Measurements from ENCODE around the gene TBPL1. TPM values are rescaled to one million over a fixed set of nuclear protein-coding genes. Genes with fewer than 3 reads are reported as not detected.

TBPL1 gene
- total and polyA plus RNA-seq, 2 of the 13 experiments (the other 11 are each of a cell fraction or from before 2014, with no cell fraction given) = 25.3 to 39.3 TPM

DNA sequence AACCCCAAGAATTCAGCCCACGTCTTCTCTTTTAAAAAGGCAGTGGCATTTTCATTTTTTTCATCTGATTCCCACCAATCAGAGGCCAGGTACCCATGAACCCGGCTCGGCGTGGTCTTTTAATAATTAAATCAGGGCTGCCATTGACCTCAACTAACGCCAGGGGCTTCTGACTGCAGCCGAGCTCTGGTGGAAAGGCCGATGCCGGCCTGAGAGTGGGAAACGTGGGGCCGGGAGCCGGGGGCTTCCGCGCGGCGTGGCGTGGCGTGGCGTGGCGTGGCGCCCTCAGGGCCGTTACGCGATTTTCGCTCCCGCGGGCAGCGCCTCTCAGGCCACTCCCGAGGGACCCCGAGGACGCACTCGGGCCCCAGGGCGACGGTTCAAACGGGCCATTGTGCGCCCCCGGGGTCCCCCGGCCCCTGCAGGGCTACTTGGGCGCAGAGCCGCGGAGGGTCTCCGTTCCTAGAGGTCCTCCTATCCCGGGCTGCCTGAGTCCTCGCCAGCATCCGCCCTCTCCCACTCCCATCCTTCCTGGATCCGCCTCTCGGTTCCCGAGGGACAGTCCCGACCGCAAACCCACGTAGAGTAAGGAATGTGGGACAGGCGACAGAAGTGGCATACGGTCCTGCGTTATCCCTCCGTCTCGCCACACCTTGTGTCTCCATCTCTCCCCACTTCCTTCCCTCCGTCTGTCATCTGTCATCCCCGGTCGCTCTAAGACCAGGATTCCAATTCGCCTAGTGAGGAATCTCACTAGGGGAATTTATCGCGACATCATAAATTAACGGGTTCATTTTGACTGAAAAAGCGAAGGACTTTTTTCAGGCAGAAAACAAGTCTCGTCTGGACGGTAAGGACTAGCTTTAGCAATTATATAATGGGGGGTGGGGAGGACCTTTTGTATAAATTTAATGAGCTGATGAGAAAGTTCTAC is 876 bp upstream of the TBPL1 start (continued):
- TF ChIP-seq, protein P1, sequence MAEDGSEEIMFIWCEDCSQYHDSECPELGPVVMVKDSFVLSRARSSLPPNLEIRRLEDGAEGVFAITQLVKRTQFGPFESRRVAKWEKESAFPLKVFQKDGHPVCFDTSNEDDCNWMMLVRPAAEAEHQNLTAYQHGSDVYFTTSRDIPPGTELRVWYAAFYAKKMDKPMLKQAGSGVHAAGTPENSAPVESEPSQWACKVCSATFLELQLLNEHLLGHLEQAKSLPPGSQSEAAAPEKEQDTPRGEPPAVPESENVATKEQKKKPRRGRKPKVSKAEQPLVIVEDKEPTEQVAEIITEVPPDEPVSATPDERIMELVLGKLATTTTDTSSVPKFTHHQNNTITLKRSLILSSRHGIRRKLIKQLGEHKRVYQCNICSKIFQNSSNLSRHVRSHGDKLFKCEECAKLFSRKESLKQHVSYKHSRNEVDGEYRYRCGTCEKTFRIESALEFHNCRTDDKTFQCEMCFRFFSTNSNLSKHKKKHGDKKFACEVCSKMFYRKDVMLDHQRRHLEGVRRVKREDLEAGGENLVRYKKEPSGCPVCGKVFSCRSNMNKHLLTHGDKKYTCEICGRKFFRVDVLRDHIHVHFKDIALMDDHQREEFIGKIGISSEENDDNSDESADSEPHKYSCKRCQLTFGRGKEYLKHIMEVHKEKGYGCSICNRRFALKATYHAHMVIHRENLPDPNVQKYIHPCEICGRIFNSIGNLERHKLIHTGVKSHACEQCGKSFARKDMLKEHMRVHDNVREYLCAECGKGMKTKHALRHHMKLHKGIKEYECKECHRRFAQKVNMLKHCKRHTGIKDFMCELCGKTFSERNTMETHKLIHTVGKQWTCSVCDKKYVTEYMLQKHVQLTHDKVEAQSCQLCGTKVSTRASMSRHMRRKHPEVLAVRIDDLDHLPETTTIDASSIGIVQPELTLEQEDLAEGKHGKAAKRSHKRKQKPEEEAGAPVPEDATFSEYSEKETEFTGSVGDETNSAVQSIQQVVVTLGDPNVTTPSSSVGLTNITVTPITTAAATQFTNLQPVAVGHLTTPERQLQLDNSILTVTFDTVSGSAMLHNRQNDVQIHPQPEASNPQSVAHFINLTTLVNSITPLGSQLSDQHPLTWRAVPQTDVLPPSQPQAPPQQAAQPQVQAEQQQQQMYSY (CRISPR knock-in tag; IDR thresholded peaks at IDR 0.05) = no peak
- TF ChIP-seq SALL1 (CRISPR knock-in tag; IDR thresholded peaks at IDR 0.05) (peak; percentile 68; the same call in 1 of the 2 replicates), KDM4B (CRISPR knock-in tag; IDR thresholded peaks at IDR 0.05) (no peak), ZNF644 (CRISPR knock-in tag; IDR thresholded peaks at IDR 0.05; ENCODE audit: low read depth) (no peak), DPF2 (CRISPR knock-in tag; IDR thresholded peaks at IDR 0.05; ENCODE audit: borderline replicate concordance, low read depth) (no peak), NR2C2 (CRISPR knock-in tag; IDR thresholded peaks at IDR 0.05; ENCODE audit: borderline replicate concordance) (no peak), SOX6 (IDR thresholded peaks at IDR 0.05) (no peak), SOX6 (CRISPR knock-in tag; IDR thresholded peaks at IDR 0.05) (no peak; the same call in 1 of the 2 replicates), ZNF317 (CRISPR knock-in tag; IDR thresholded peaks at IDR 0.05) (no peak), SRF (IDR thresholded peaks at IDR 0.05; ENCODE audit: low read depth, low read length) (no peak)
- TF ChIP-seq, protein P2, sequence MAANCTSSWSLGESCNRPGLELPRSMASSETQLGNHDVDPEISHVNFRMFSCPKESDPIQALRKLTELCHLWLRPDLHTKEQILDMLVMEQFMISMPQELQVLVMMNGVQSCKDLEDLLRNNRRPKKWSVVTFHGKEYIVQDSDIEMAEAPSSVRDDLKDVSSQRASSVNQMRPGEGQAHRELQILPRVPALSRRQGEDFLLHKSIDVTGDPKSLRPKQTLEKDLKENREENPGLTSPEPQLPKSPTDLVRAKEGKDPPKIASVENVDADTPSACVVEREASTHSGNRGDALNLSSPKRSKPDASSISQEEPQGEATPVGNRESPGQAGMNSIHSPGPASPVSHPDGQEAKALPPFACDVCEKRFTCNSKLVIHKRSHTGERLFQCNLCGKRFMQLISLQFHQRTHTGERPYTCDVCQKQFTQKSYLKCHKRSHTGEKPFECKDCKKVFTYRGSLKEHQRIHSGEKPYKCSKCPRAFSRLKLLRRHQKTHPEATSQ (CRISPR knock-in tag; IDR thresholded peaks at IDR 0.05; ENCODE audit: borderline replicate concordance) = no peak
- TF ChIP-seq, protein P3, sequence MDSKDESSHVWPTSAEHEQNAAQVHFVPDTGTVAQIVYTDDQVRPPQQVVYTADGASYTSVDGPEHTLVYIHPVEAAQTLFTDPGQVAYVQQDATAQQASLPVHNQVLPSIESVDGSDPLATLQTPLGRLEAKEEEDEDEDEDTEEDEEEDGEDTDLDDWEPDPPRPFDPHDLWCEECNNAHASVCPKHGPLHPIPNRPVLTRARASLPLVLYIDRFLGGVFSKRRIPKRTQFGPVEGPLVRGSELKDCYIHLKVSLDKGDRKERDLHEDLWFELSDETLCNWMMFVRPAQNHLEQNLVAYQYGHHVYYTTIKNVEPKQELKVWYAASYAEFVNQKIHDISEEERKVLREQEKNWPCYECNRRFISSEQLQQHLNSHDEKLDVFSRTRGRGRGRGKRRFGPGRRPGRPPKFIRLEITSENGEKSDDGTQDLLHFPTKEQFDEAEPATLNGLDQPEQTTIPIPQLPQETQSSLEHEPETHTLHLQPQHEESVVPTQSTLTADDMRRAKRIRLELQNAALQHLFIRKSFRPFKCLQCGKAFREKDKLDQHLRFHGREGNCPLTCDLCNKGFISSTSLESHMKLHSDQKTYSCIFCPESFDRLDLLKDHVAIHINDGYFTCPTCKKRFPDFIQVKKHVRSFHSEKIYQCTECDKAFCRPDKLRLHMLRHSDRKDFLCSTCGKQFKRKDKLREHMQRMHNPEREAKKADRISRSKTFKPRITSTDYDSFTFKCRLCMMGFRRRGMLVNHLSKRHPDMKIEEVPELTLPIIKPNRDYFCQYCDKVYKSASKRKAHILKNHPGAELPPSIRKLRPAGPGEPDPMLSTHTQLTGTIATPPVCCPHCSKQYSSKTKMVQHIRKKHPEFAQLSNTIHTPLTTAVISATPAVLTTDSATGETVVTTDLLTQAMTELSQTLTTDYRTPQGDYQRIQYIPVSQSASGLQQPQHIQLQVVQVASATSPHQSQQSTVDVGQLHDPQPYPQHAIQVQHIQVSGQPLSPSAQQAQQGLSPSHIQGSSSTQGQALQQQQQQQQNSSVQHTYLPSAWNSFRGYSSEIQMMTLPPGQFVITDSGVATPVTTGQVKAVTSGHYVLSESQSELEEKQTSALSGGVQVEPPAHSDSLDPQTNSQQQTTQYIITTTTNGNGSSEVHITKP (CRISPR knock-in tag; IDR thresholded peaks at IDR 0.05; ENCODE audit: low read depth) = no peak
- TF ChIP-seq, protein P4, sequence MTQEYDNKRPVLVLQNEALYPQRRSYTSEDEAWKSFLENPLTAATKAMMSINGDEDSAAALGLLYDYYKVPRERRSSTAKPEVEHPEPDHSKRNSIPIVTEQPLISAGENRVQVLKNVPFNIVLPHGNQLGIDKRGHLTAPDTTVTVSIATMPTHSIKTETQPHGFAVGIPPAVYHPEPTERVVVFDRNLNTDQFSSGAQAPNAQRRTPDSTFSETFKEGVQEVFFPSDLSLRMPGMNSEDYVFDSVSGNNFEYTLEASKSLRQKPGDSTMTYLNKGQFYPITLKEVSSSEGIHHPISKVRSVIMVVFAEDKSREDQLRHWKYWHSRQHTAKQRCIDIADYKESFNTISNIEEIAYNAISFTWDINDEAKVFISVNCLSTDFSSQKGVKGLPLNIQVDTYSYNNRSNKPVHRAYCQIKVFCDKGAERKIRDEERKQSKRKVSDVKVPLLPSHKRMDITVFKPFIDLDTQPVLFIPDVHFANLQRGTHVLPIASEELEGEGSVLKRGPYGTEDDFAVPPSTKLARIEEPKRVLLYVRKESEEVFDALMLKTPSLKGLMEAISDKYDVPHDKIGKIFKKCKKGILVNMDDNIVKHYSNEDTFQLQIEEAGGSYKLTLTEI (CRISPR knock-in tag; conservative IDR thresholded peaks at IDR 0.05) = no peak
- TF ChIP-seq, protein P5, sequence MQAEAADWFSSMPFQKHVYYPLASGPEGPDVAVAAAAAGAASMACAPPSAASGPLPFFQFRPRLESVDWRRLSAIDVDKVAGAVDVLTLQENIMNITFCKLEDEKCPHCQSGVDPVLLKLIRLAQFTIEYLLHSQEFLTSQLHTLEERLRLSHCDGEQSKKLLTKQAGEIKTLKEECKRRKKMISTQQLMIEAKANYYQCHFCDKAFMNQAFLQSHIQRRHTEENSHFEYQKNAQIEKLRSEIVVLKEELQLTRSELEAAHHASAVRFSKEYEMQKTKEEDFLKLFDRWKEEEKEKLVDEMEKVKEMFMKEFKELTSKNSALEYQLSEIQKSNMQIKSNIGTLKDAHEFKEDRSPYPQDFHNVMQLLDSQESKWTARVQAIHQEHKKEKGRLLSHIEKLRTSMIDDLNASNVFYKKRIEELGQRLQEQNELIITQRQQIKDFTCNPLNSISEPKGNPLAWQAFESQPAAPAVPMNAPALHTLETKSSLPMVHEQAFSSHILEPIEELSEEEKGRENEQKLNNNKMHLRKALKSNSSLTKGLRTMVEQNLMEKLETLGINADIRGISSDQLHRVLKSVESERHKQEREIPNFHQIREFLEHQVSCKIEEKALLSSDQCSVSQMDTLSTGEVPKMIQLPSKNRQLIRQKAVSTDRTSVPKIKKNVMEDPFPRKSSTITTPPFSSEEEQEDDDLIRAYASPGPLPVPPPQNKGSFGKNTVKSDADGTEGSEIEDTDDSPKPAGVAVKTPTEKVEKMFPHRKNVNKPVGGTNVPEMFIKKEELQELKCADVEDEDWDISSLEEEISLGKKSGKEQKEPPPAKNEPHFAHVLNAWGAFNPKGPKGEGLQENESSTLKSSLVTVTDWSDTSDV (CRISPR knock-in tag; IDR thresholded peaks at IDR 0.05) = peak; percentile 92; the same call in 1 of the 2 replicates
